Endothelial cell of umbilical vein (primary cell): ENCODE results near the gene RMND1. TPM values are rescaled to one million over a fixed set of nuclear protein-coding genes. Genes with fewer than 3 reads are reported as not detected.

ENCODE experiments used
- BruUV-seq: library from RNA; stranded (reverse); fragments of 400-500 nt; replicated peaks from 2 replicates; lab custom pipeline; 2021; lab: Mats Ljungman, UMichigan
- CTCF ChIA-PET: fragments of 300-600, 350-600 bp; sonication (Branson Sonifier 250); formaldehyde crosslinking; loops from one replicate; lab custom pipeline; 2021; ENCODE audit warnings: antibody characterized with exemption, inconsistent platforms; lab: Charles Lee
- POLR2A ChIA-PET: fragments of 300-600, 350-600 bp; sonication (Branson Sonifier 250); formaldehyde crosslinking; loops from one replicate; lab custom pipeline; 2021; ENCODE audit warnings: antibody characterized with exemption, inconsistent platforms; lab: Charles Lee
- DNase-seq: peaks from one replicate; pipeline ENCODE4 v3.0.0-alpha.2; 2011; ENCODE audit warnings: low read depth, low spot score
- FAIRE-seq: peaks from 2 replicates; lab custom pipeline; 2011; peaks lifted over from hg19 to GRCh38; lab: Jason Lieb, UNC
- H2AFZ ChIP-seq: 2 replicates; pipeline ENCODE4 v1.6.0; 2012; ENCODE audit warnings: low read depth, low read length, control low read depth, inconsistent platforms
- H3K27ac ChIP-seq: 2 replicates; pipeline ENCODE4 v1.5.1; 2011; ENCODE audit warnings: low read depth, mild to moderate bottlenecking, control low read depth, low read length, moderate library complexity; ENCODE audit not compliant: insufficient read depth
- H3K27me3 ChIP-seq, 2 experiments: 2 replicates each; pipeline versions ENCODE4 v1.6.0 to v1.6.1; 2011; ENCODE audit warnings: low read length in 2 of 2, mixed read lengths in 1 of 2; ENCODE audit not compliant: control insufficient read depth in 2 of 2, insufficient read depth in 2 of 2
- H3K36me3 ChIP-seq, 2 experiments: 2 replicates in 1 of 2; 3 replicates in 1 of 2; pipeline ENCODE4 v1.5.1; 2011; ENCODE audit warnings: low read length in 2 of 2, mild to moderate bottlenecking in 1 of 2, moderate library complexity in 1 of 2; ENCODE audit not compliant: control insufficient read depth in 2 of 2, insufficient read depth in 2 of 2; ENCODE audit errors: extremely low read depth in 1 of 2
- H3K4me1 ChIP-seq: 3 replicates; pipeline ENCODE4 v1.5.1; 2011; ENCODE audit warnings: mild to moderate bottlenecking, low read length; ENCODE audit not compliant: control insufficient read depth, insufficient read depth; ENCODE audit errors: extremely low read depth
- H3K4me2 ChIP-seq: 2 replicates; pipeline ENCODE4 v1.6.1; 2011; ENCODE audit warnings: low read length, control low read depth, mixed read lengths; ENCODE audit not compliant: insufficient read depth
- H3K4me3 ChIP-seq, 3 experiments: fragments of 200-600 bp in 1 of 3; sonication (generic), shearing (Covaris generic) in 1 of 3; replicated peaks in 1 of 3; 2 replicates each; pipeline ENCODE4 v1.5.1; 2011 to 2016; ENCODE audit warnings: control low read depth in 3 of 3, low read length in 3 of 3, mild to moderate bottlenecking in 2 of 3, inconsistent platforms in 1 of 3, low read depth in 1 of 3, moderate library complexity in 1 of 3; ENCODE audit not compliant: insufficient read depth in 1 of 3
- H3K79me2 ChIP-seq: 2 replicates; pipeline ENCODE4 v1.6.0; 2012; ENCODE audit warnings: low read length, inconsistent platforms; ENCODE audit not compliant: control insufficient read depth, insufficient read depth
- H3K9ac ChIP-seq: replicated peaks from 2 replicates; pipeline ENCODE3; 2011; ENCODE audit warnings: low read length, control low read depth; ENCODE audit not compliant: insufficient read depth; ENCODE audit errors: extremely low read depth
- H3K9me1 ChIP-seq: replicated peaks from 3 replicates; pipeline ENCODE4 v1.6.0; 2011; ENCODE audit warnings: mild to moderate bottlenecking, low read length; ENCODE audit not compliant: control insufficient read depth, insufficient read depth; ENCODE audit errors: extremely low read depth
- H3K9me3 ChIP-seq: replicated peaks from 2 replicates; pipeline ENCODE4 v1.5.1; 2012; ENCODE audit warnings: low read length, inconsistent platforms; ENCODE audit not compliant: control insufficient read depth, insufficient read depth
- H4K20me1 ChIP-seq: replicated peaks from 2 replicates; pipeline ENCODE3; 2011; ENCODE audit warnings: mild to moderate bottlenecking, low read length; ENCODE audit not compliant: control insufficient read depth, insufficient read depth; ENCODE audit errors: extremely low read depth
- EZH2 ChIP-seq: IDR thresholded peaks from 2 replicates; pipeline ENCODE4 v1.6.1; 2012; ENCODE audit warnings: borderline replicate concordance, low read depth, mild to moderate bottlenecking, moderate library complexity, low read length, inconsistent platforms; ENCODE audit not compliant: severe bottlenecking
- FOS ChIP-seq: IDR thresholded peaks from 2 replicates; pipeline ENCODE4 v1.6.1; 2011; ENCODE audit warnings: mild to moderate bottlenecking, low read length, moderate library complexity, borderline replicate concordance; ENCODE audit not compliant: insufficient read depth
- GATA2 ChIP-seq: IDR thresholded peaks from 2 replicates; pipeline ENCODE4 v1.7.0; 2011; ENCODE audit warnings: low read depth, mild to moderate bottlenecking, moderate library complexity, mixed read lengths, low read length; ENCODE audit not compliant: insufficient read length, insufficient read depth
- JUN ChIP-seq: IDR thresholded peaks from 2 replicates; pipeline ENCODE4 v1.6.1; 2011; ENCODE audit warnings: borderline replicate concordance, low read depth; ENCODE audit not compliant: insufficient read length, insufficient read depth
- MYC ChIP-seq: IDR thresholded peaks from one replicate; pipeline ENCODE4 v1.6.1; 2011; ENCODE audit warnings: mild to moderate bottlenecking, low read depth, low read length
- POLR2AphosphoS5 ChIP-seq: IDR thresholded peaks from 2 replicates; pipeline ENCODE4 v1.6.1; 2012; ENCODE audit warnings: low read depth, mild to moderate bottlenecking, control low read depth, low read length, moderate library complexity; ENCODE audit not compliant: insufficient read depth
- dilution Hi-C: fragments of 300-500 bp; cut with MboI; formaldehyde crosslinking; loops from one replicate; pipeline ENCODE4 v1.15.0; 2019; ENCODE audit warnings: low sequenced_read_pairs; ENCODE audit not compliant: extremely low pct_ligation_motif_present
- intact Hi-C: fragments of 100-400 bp; cut with micrococcal nuclease; formaldehyde crosslinking; loops from one replicate; pipeline ENCODE4 v1.10.0; 2022
- polyA plus RNA-seq, 4 experiments: library from polyadenylated mRNA; depleted of rRNA in 3 of 4; stranded (reverse) in 3 of 4; unstranded in 1 of 4; fragments of >200 nt; gene quantifications; 2 replicates each; pipeline versions ENCODE4 v1.2.1 to v1.2.3, GENCODE V29; 2011 to 2012; ENCODE audit warnings: missing spikeins in 1 of 4
- total RNA-seq: library from RNA; stranded (reverse); gene quantifications from 2 replicates; pipeline ENCODE4 v1.2.3, GENCODE V29; 2021
- TF ChIP-seq, protein P1 (sequence below), 2 donors: IDR thresholded peaks; 1 replicate in 1 of 2; 2 replicates in 1 of 2; pipeline ENCODE4 v1.5.1; 2011; ENCODE audit warnings: low read length in 2 of 2, mild to moderate bottlenecking in 2 of 2, moderate library complexity in 2 of 2, control low read depth in 1 of 2, inconsistent platforms in 1 of 2, low read depth in 1 of 2; ENCODE audit not compliant: insufficient read depth in 1 of 2; ENCODE audit errors: extremely low read depth in 1 of 2

RMND1 gene
- total and polyA plus RNA-seq, 2 donors (not counting 3 experiments of a cell fraction or from before 2014, with no cell fraction given): 6.3 to 21.4 TPM

- CTCF ChIA-PET: interaction anchor here (0.8 kb wide), 1 partner anchor 39 kb away, joined by 3 read pairs; no protein-coding TSS in a partner anchor
- no TSS peak for BruUV-seq
- dilution Hi-C loops: no loop called here
- Histone ChIP-seq H3K27ac (no peak overlapping the region), H3K27me3 (no peaks in the 10 kb centered on the region), H3K4me3 (no peak overlapping the region), H2AFZ (no peak overlapping the region), H3K4me1 (peaks cover 12% of the 10 kb centered on the region), H3K4me2 (no peak overlapping the region), H3K9me1 (no peaks in the 10 kb centered on the region), H3K79me2 (no peaks in the 10 kb centered on the region), H3K9me3 (no peaks in the 10 kb centered on the region), H3K36me3 (no peaks in the 10 kb centered on the region), H3K9ac (no peak overlapping the region), H4K20me1 (no peaks in the 10 kb centered on the region)
- intact Hi-C loops: no loop called here
- no peak for TF ChIP-seq EZH2
- no peak for TF ChIP-seq GATA2
- TF ChIP-seq FOS: no peak
- no peak for TF ChIP-seq POLR2AphosphoS5
- TF ChIP-seq, protein P1, sequence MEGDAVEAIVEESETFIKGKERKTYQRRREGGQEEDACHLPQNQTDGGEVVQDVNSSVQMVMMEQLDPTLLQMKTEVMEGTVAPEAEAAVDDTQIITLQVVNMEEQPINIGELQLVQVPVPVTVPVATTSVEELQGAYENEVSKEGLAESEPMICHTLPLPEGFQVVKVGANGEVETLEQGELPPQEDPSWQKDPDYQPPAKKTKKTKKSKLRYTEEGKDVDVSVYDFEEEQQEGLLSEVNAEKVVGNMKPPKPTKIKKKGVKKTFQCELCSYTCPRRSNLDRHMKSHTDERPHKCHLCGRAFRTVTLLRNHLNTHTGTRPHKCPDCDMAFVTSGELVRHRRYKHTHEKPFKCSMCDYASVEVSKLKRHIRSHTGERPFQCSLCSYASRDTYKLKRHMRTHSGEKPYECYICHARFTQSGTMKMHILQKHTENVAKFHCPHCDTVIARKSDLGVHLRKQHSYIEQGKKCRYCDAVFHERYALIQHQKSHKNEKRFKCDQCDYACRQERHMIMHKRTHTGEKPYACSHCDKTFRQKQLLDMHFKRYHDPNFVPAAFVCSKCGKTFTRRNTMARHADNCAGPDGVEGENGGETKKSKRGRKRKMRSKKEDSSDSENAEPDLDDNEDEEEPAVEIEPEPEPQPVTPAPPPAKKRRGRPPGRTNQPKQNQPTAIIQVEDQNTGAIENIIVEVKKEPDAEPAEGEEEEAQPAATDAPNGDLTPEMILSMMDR (IDR thresholded peaks at IDR 0.05; ENCODE audit: extremely low read depth in 1 of 2, insufficient read depth in 1 of 2, low read depth in 1 of 2, low read length in 2 of 2): no peak
- no peak for TF ChIP-seq MYC
- no peak for TF ChIP-seq JUN
- POLR2A ChIA-PET: no interaction called here
- no peak for DNase-seq
- FAIRE-seq: no peak
Observed at GRCh38 chr6:151495380-151495779, 43.5 kb upstream of the RMND1 start.
